ENCODE measurements around the gene VPS54. TPM values are rescaled to one million over a fixed set of nuclear protein-coding genes. Genes with fewer than 3 reads are reported as not detected.
A peak's percentile ranks its signal among the peaks of the same experiment; 100 is the strongest.
"Not testable (repeated sequence)": the region's sequence is repeated elsewhere in the genome, so short reads cannot be mapped to it uniquely, and the experiment has no call there.

VPS54 gene
- total and polyA plus RNA-seq, 4 donors = 4.5 to 25.1 (median 13.3) TPM

GRCh38 chr2:63850649-63851048 is 168.6 kb downstream of the VPS54 start:
- Histone ChIP-seq H3K9me3 (ENCODE audit: control insufficient read depth in 4 of 4, low read length in 3 of 4) (no peaks in the 10 kb centered on the region), H3K27me3 (ENCODE audit: control insufficient read depth in 4 of 4, insufficient read depth in 4 of 4, low read length in 3 of 4) (no peaks in the 10 kb centered on the region), H3K27ac (ENCODE audit: low read depth in 1 of 2, low read length in 2 of 2) (peak overlapping the region in 1 of 2 donors; percentile 43), H3K4me1 (ENCODE audit: control insufficient read depth in 4 of 4, insufficient read depth in 4 of 4, low read length in 3 of 4) (peaks cover 12 to 76% (median 53%) of the 10 kb centered on the region in 4 donors), H3K36me3 (ENCODE audit: control insufficient read depth in 4 of 4, insufficient read depth in 3 of 4, low read depth in 1 of 4, low read length in 3 of 4) (peaks cover 0 to 6% (median 0%) of the 10 kb centered on the region in 4 donors), H3K9ac (ENCODE audit: low read depth in 1 of 2, low read length in 2 of 2) (no peak overlapping the region), H3K4me3 (ENCODE audit: low read depth in 1 of 3, low read length in 3 of 3) (no peak overlapping the region)
- TF ChIP-seq HNF4A (conservative IDR thresholded peaks at IDR 0.05) = peak; percentile 23 to 45
- TF ChIP-seq GABPA (IDR thresholded peaks at IDR 0.05 in 1 of 2, conservative IDR thresholded peaks at IDR 0.05 in 1 of 2) = no peak
- no peak for DNase-seq (ENCODE audit: low spot score)

GRCh38 chr2:63850204-63850571 is 169.0 kb downstream of the VPS54 start:
- DNase-seq (ENCODE audit: low spot score) = no peak
- Histone ChIP-seq H3K9ac (ENCODE audit: low read depth in 1 of 2, low read length in 2 of 2) (peak overlapping the region in 1 of 2 donors; percentile 12), H3K36me3 (ENCODE audit: control insufficient read depth in 4 of 4, insufficient read depth in 3 of 4, low read depth in 1 of 4, low read length in 3 of 4) (peaks cover 0 to 6% (median 0%) of the 10 kb centered on the region in 4 donors), H3K9me3 (ENCODE audit: control insufficient read depth in 4 of 4, low read length in 3 of 4) (no peaks in the 10 kb centered on the region), H3K27ac (ENCODE audit: low read depth in 1 of 2, low read length in 2 of 2) (no peak overlapping the region), H3K4me3 (ENCODE audit: low read depth in 1 of 3, low read length in 3 of 3) (no peak overlapping the region), H3K4me1 (ENCODE audit: control insufficient read depth in 4 of 4, insufficient read depth in 4 of 4, low read length in 3 of 4) (peaks cover 11 to 77% (median 54%) of the 10 kb centered on the region in 4 donors), H3K27me3 (ENCODE audit: control insufficient read depth in 4 of 4, insufficient read depth in 4 of 4, low read length in 3 of 4) (no peaks in the 10 kb centered on the region)
- no peak for TF ChIP-seq RAD21 (IDR thresholded peaks at IDR 0.05)
- no peak for TF ChIP-seq ZBTB33 (IDR thresholded peaks at IDR 0.05)
- no peak for TF ChIP-seq MAX (IDR thresholded peaks at IDR 0.05)
- TF ChIP-seq YY1 (IDR thresholded peaks at IDR 0.05) = no peak
- no peak for TF ChIP-seq REST (IDR thresholded peaks at IDR 0.05)
- no peak for TF ChIP-seq EGR1 (IDR thresholded peaks at IDR 0.05; ENCODE audit: low read depth in 2 of 2)
- TF ChIP-seq TAF1 (conservative IDR thresholded peaks at IDR 0.05) = no peak
- 37% methylated on average over 1 of the region's 1 CpG for WGBS

DNA sequence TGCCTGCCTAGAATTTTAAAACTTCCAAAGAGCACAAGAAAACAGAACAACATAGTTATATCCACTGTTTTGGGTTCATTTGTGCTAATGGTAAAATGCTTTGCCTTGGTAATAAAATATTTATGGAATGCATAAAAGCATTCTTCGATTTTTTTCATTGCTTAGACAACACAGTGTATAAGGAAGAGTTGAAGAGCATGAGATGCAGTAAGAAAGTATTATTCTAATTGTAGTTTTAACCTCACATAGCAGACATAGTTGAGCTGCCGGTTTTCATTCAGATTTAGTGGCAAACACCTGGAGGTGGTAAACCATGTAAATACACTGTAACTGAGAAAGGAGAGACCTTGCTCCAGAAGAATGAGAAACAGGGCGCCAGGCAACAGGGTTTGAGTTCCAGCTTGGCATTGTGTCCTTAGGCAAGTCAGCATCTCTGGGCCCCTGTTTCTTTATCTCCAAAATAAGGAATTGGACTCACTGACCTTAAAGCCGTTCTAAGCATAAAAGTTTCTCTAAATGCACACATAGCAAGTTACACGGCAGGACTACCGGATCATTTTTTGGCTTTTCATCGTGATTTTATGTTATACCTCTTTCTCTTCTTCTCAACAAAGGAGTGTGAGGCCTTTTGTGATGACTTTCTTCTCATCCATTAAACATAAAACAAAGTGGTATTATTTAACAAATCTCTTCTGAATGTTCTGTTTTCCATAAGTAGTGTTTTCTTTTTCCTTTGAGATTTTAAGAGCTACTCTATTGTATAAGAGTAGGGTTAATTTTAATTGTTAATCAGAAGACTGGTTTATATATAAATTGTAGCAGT is 169.6 kb downstream of the VPS54 start:
- TF ChIP-seq FOXA2 (IDR thresholded peaks at IDR 0.05) (no peak), ZBTB33 (IDR thresholded peaks at IDR 0.05) (no peak), FOXA1 (IDR thresholded peaks at IDR 0.05) (no peak), NR2F2 (IDR thresholded peaks at IDR 0.05) (no peak), SP1 (IDR thresholded peaks at IDR 0.05) (no peak)
- 22% methylated on average over 7 of the region's 7 CpGs for WGBS
- peak overlapping the region in 1 of 3 donors; percentile 15 for H3K4me3 ChIP-seq (ENCODE audit: low read depth in 1 of 3, low read length in 3 of 3)
- H3K9ac ChIP-seq (ENCODE audit: low read depth in 1 of 2, low read length in 2 of 2) = peak overlapping the region in 1 of 2 donors; percentile 45
- H3K27me3 ChIP-seq (ENCODE audit: control insufficient read depth in 4 of 4, insufficient read depth in 4 of 4, low read length in 3 of 4) = no peaks in the 10 kb centered on the region
- H3K36me3 ChIP-seq (ENCODE audit: control insufficient read depth in 4 of 4, insufficient read depth in 3 of 4, low read depth in 1 of 4, low read length in 3 of 4) = peaks cover 0 to 6% (median 0%) of the 10 kb centered on the region in 4 donors
- no peak overlapping the region for H3K27ac ChIP-seq (ENCODE audit: low read depth in 1 of 2, low read length in 2 of 2)
- H3K9me3 ChIP-seq (ENCODE audit: control insufficient read depth in 4 of 4, low read length in 3 of 4) = no peaks in the 10 kb centered on the region
- DNase-seq (ENCODE audit: low spot score) = no peak
- peaks cover 11 to 79% (median 52%) of the 10 kb centered on the region in 4 donors for H3K4me1 ChIP-seq (ENCODE audit: control insufficient read depth in 4 of 4, insufficient read depth in 4 of 4, low read length in 3 of 4)

DNA sequence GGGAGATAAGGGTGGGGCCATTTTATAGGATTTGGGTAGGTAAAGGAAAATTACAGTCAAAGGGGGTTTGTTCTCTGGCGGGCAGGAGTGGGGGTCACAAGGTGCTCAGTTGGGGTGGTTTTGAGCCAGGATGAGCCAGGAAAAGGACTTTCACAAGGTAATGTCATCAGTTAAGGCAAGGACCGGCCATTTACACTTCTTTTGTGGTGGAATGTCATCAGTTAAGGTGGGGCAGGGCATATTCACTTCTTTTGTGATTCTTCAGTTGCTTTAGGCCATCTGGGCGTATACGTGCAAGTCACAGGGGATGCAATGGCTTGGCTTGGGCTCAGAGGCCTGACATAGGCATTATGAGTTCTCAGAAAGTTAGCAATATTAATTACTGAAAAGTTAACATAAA is 171.7 kb downstream of the VPS54 start:
- H3K4me3 ChIP-seq (ENCODE audit: low read depth in 1 of 3, low read length in 3 of 3); H3K9me3 ChIP-seq (ENCODE audit: control insufficient read depth in 4 of 4, low read length in 3 of 4); H3K9ac ChIP-seq (ENCODE audit: low read depth in 1 of 2, low read length in 2 of 2); H3K36me3 ChIP-seq (ENCODE audit: control insufficient read depth in 4 of 4, insufficient read depth in 3 of 4, low read depth in 1 of 4, low read length in 3 of 4); H3K27me3 ChIP-seq (ENCODE audit: control insufficient read depth in 4 of 4, insufficient read depth in 4 of 4, low read length in 3 of 4); DNase-seq (ENCODE audit: low spot score); H3K27ac ChIP-seq (ENCODE audit: low read depth in 1 of 2, low read length in 2 of 2): not testable (repeated sequence)
- peaks cover 6 to 62% (median 35%) of the 10 kb centered on the region in 4 donors for H3K4me1 ChIP-seq (ENCODE audit: control insufficient read depth in 4 of 4, insufficient read depth in 4 of 4, low read length in 3 of 4)
- 56% methylated on average over 4 of the region's 4 CpGs for WGBS

Measured in liver (tissue), 9 donors.